Neural progenitor cell (in vitro differentiated cells): Measurements from ENCODE around the gene PTBP3. TPM values are rescaled to one million over a fixed set of nuclear protein-coding genes. Genes with fewer than 3 reads are reported as not detected.

Experiments used
- DNase-seq: peaks from one replicate; pipeline ENCODE4 v3.0.0-alpha.2; 2016; ENCODE audit warnings: low spot score
- H2AFZ ChIP-seq: fragments of 200-600 bp; sonication (generic); replicated peaks from 2 replicates; pipeline ENCODE4 v1.6.1; 2016; ENCODE audit warnings: antibody characterized with exemption
- H3F3A ChIP-seq: fragments of 200-600 bp; sonication (generic); 2 replicates; pipeline ENCODE4 v1.6.1; 2016; ENCODE audit warnings: antibody characterized with exemption, low read depth
- H3K27ac ChIP-seq: fragments of 200-600 bp; sonication (generic); 2 replicates; pipeline ENCODE4 v1.5.1; 2016; ENCODE audit warnings: mild to moderate bottlenecking
- H3K27me3 ChIP-seq: fragments of 200-600 bp; sonication (generic); 2 replicates; pipeline ENCODE4 v1.6.1; 2016; ENCODE audit warnings: mild to moderate bottlenecking, moderate library complexity
- H3K36me3 ChIP-seq: fragments of 200-600 bp; sonication (generic); 2 replicates; pipeline ENCODE4 v1.5.1; 2016
- H3K4me1 ChIP-seq: fragments of 200-600 bp; sonication (generic); 2 replicates; pipeline ENCODE4 v1.6.1; 2016; ENCODE audit warnings: mixed run types
- H3K4me2 ChIP-seq: fragments of 200-600 bp; sonication (generic); 2 replicates; pipeline ENCODE4 v1.6.1; 2016
- H3K4me3 ChIP-seq: fragments of 200-600 bp; sonication (generic); 2 replicates; pipeline ENCODE4 v1.5.1; 2016
- H3K79me2 ChIP-seq: fragments of 200-600 bp; sonication (generic); 2 replicates; pipeline ENCODE4 v1.6.1; 2016; ENCODE audit warnings: low read depth
- H3K9ac ChIP-seq: fragments of 200-600 bp; sonication (generic); 2 replicates; pipeline ENCODE4 v1.6.1; 2016
- H3K9me3 ChIP-seq: fragments of 200-600 bp; sonication (generic); 2 replicates; pipeline ENCODE4 v1.5.1; 2016; ENCODE audit warnings: low read depth
- H4K20me1 ChIP-seq: fragments of 200-600 bp; sonication (generic); 2 replicates; pipeline ENCODE4 v1.6.1; 2016; ENCODE audit warnings: low read depth
- H3K27ac Mint-ChIP-seq: 3 replicates; pipeline ENCODE4 v1.8.0; 2021; ENCODE audit warnings: mixed read lengths
- H3K27me3 Mint-ChIP-seq: 2 replicates; pipeline ENCODE4 v1.8.0; 2022; ENCODE audit warnings: low read depth, mild to moderate bottlenecking, inconsistent platforms, moderate library complexity, mixed read lengths; ENCODE audit not compliant: insufficient read depth
- H3K36me3 Mint-ChIP-seq: 3 replicates; pipeline ENCODE4 v1.8.0; 2021; ENCODE audit warnings: mixed read lengths
- H3K4me1 Mint-ChIP-seq: 3 replicates; pipeline ENCODE4 v1.8.0; 2021; ENCODE audit warnings: mixed read lengths
- H3K4me3 Mint-ChIP-seq: 3 replicates; pipeline ENCODE4 v1.8.0; 2021; ENCODE audit warnings: mild to moderate bottlenecking, moderate library complexity, mixed read lengths
- H3K9me3 Mint-ChIP-seq: 3 replicates; pipeline ENCODE4 v1.8.0; 2020; ENCODE audit warnings: mixed read lengths
- EZH2 ChIP-seq: fragments of 200-600 bp; sonication (generic); IDR thresholded peaks from 2 replicates; pipeline ENCODE4 v1.6.1; 2017; ENCODE audit warnings: antibody characterized with exemption, mild to moderate bottlenecking, moderate library complexity
- EZH2phosphoT487 ChIP-seq: fragments of 200-600 bp; sonication (generic); IDR thresholded peaks from 2 replicates; pipeline ENCODE4 v1.6.1; 2017; ENCODE audit warnings: antibody characterized with exemption
- small RNA-seq: library from RNA; depleted of rRNA; stranded (forward); fragments of <200 nt; gene quantifications from one replicate; pipeline ENCODE3, GENCODE V24; 2015
- total RNA-seq: library from RNA; depleted of rRNA; stranded (reverse); fragments of >200 nt; gene quantifications from 2 replicates; pipeline ENCODE4 v1.2.3, GENCODE V29; 2015; ENCODE audit warnings: low replicate concordance
- TF ChIP-seq, protein P1 (sequence below): fragments of 200-600 bp; sonication (generic); IDR thresholded peaks from 2 replicates; pipeline ENCODE4 v1.5.1; 2017; ENCODE audit warnings: antibody characterized with exemption, mild to moderate bottlenecking

The PTBP3 gene
- total RNA-seq, 1 donor from 2014 or later = 84.7 TPM

- no peak for DNase-seq
- no peaks in the 10 kb centered on the region for H3K36me3 ChIP-seq
- no peak overlapping the region for H3K27ac ChIP-seq
- H3K79me2 ChIP-seq = no peaks in the 10 kb centered on the region
- peaks cover 8% of the 10 kb centered on the region for H3F3A ChIP-seq
- Mint-ChIP-seq H3K36me3 (no peaks in the 10 kb centered on the region), H3K4me3 (no peak overlapping the region), H3K4me1 (peaks cover 25% of the 10 kb centered on the region), H3K27ac (no peak overlapping the region), H3K27me3 (peaks cover 14% of the 10 kb centered on the region), H3K9me3 (no peaks in the 10 kb centered on the region)
- no peak for TF ChIP-seq EZH2
- TF ChIP-seq, protein P1, sequence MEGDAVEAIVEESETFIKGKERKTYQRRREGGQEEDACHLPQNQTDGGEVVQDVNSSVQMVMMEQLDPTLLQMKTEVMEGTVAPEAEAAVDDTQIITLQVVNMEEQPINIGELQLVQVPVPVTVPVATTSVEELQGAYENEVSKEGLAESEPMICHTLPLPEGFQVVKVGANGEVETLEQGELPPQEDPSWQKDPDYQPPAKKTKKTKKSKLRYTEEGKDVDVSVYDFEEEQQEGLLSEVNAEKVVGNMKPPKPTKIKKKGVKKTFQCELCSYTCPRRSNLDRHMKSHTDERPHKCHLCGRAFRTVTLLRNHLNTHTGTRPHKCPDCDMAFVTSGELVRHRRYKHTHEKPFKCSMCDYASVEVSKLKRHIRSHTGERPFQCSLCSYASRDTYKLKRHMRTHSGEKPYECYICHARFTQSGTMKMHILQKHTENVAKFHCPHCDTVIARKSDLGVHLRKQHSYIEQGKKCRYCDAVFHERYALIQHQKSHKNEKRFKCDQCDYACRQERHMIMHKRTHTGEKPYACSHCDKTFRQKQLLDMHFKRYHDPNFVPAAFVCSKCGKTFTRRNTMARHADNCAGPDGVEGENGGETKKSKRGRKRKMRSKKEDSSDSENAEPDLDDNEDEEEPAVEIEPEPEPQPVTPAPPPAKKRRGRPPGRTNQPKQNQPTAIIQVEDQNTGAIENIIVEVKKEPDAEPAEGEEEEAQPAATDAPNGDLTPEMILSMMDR = no peak
- TF ChIP-seq EZH2phosphoT487 = no peak
- H3K4me3 ChIP-seq = no peak overlapping the region
- H3K4me1 ChIP-seq = peaks cover 15% of the 10 kb centered on the region
- H2AFZ ChIP-seq = no peak overlapping the region
- no peaks in the 10 kb centered on the region for H4K20me1 ChIP-seq
- no peaks in the 10 kb centered on the region for H3K9me3 ChIP-seq
- no peak overlapping the region for H3K4me2 ChIP-seq
- no peak overlapping the region for H3K9ac ChIP-seq
- peaks cover 18% of the 10 kb centered on the region for H3K27me3 ChIP-seq
Measured at GRCh38 chr9:112170235-112170634, 163.2 kb downstream of the PTBP3 start.

DNA sequence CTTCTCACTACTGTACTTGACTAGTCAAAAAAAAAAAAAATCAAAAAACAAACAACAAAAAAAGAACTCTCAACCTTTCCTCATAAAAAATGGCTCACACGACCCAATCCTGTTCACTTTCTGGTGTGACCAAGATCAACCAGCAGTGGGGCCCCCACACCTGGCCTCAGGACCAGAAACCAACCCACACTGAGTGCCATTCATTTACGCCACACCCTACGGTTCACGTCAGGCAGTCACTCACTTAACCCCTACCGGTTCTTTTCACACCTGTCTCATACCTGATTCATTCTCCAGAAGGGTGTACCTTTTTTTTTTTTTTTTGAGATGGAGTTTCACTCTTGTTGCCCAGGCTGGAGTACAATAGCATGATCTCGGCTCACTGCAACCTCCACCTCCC, 164.1 kb downstream of the PTBP3 start:
- H3F3A ChIP-seq = peaks cover 8% of the 10 kb centered on the region

DNA sequence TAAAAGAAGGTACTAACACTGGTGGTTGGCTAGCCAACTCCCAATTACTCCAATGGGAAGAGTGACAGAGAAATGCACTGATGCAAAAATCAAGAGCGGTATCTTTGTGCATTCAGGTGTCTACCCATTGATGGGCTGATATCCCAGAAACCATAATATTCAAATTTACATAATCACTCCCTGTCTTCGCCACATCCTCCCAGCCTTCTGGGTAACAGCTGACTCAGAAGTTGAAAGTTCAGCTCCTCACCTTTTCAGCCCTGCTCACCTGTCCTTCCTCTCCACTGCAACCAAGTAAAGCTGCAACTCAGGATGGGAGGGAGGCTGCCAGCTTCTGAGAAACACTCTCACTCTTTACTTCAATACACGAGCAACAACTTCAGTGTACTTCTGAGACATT, 165.2 kb downstream of the PTBP3 start:
- TF ChIP-seq EZH2 (no peak), EZH2phosphoT487 (no peak)
- TF ChIP-seq, protein P1 = no peak
- peaks cover 10% of the 10 kb centered on the region for H3K4me1 ChIP-seq
- H3K4me1 Mint-ChIP-seq = peaks cover 19% of the 10 kb centered on the region
- H3K27me3 Mint-ChIP-seq = peaks cover 8% of the 10 kb centered on the region
- H3K27me3 ChIP-seq = peaks cover under 1% of the 10 kb centered on the region
- no peaks in the 10 kb centered on the region for H3K36me3 Mint-ChIP-seq
- peaks cover 8% of the 10 kb centered on the region for H3F3A ChIP-seq
- H4K20me1 ChIP-seq = no peaks in the 10 kb centered on the region
- no peaks in the 10 kb centered on the region for H3K9me3 ChIP-seq
- H3K79me2 ChIP-seq = no peaks in the 10 kb centered on the region
- H3K4me3 Mint-ChIP-seq = no peak overlapping the region
- no peaks in the 10 kb centered on the region for H3K9me3 Mint-ChIP-seq
- no peak overlapping the region for H3K9ac ChIP-seq
- no peak overlapping the region for H3K4me2 ChIP-seq
- H3K27ac Mint-ChIP-seq = no peak overlapping the region
- no peak for DNase-seq
- no peaks in the 10 kb centered on the region for H3K36me3 ChIP-seq
- H2AFZ ChIP-seq = no peak overlapping the region
- H3K27ac ChIP-seq = no peak overlapping the region
- no peak overlapping the region for H3K4me3 ChIP-seq

More for the DNA sequence above, 164.1 kb downstream of the PTBP3 start:
- Mint-ChIP-seq H3K36me3 (no peaks in the 10 kb centered on the region), H3K4me1 (peaks cover 23% of the 10 kb centered on the region), H3K4me3 (no peak overlapping the region), H3K27ac (no peak overlapping the region), H3K9me3 (no peaks in the 10 kb centered on the region), H3K27me3 (peaks cover 14% of the 10 kb centered on the region)
- peaks cover 13% of the 10 kb centered on the region for H3K4me1 ChIP-seq
- no peaks in the 10 kb centered on the region for H4K20me1 ChIP-seq
- no peak overlapping the region for H2AFZ ChIP-seq
- H3K27ac ChIP-seq = no peak overlapping the region
- DNase-seq = no peak
- no peak overlapping the region for H3K4me2 ChIP-seq
- no peak for TF ChIP-seq EZH2
- no peak for TF ChIP-seq EZH2phosphoT487
- TF ChIP-seq, protein P1 = no peak
- no peak overlapping the region for H3K4me3 ChIP-seq
- no peaks in the 10 kb centered on the region for H3K79me2 ChIP-seq
- H3K9ac ChIP-seq = no peak overlapping the region
- no peaks in the 10 kb centered on the region for H3K36me3 ChIP-seq
- H3K27me3 ChIP-seq = peaks cover 12% of the 10 kb centered on the region
- no peaks in the 10 kb centered on the region for H3K9me3 ChIP-seq

Small RNA genes within 50 kb of the gene (small RNA-seq; reads per million reads assigned to genes)
- gene RF00019 (not detected), gene RN7SL430P (not detected), gene RN7SL57P (not detected), gene RNA5SP295 (not detected)

Other genes with a start within 250 kb of the PTBP3 start
- gene SUSD1, start 158.3 kb downstream of the PTBP3 start, total RNA-seq = 7.9 and 12.0 TPM in 2 replicates
- gene HSDL2, start 46.5 kb upstream of the PTBP3 start, total RNA-seq = 14.5 and 23.8 TPM in 2 replicates
- 29.8 and 31.4 TPM in 2 replicates for gene KIAA1958, start 153.2 kb upstream of the PTBP3 start, total RNA-seq